Mononuclear cell (primary cell): ENCODE measurements around the gene PMAIP1. TPM values are rescaled to one million over a fixed set of nuclear protein-coding genes. Genes with fewer than 3 reads are reported as not detected.
A peak's percentile ranks its signal among the peaks of the same experiment; 100 is the strongest.
"Not testable (repeated sequence)": the region's sequence is repeated elsewhere in the genome, so short reads cannot be mapped to it uniquely, and the experiment has no call there.

Experiments
- H3K27me3 ChIP-seq: 2 replicates; pipeline ENCODE4 v1.6.0; 2011; ENCODE audit warnings: low read length, control low read depth; ENCODE audit not compliant: insufficient read depth
- H3K4me1 ChIP-seq: 2 replicates; pipeline ENCODE4 v1.5.1; 2011; ENCODE audit warnings: mild to moderate bottlenecking, low read length, control low read depth; ENCODE audit not compliant: insufficient read depth
- H3K4me3 ChIP-seq: 2 replicates; pipeline ENCODE4 v1.5.1; 2011; ENCODE audit warnings: mild to moderate bottlenecking, low read length, moderate library complexity
- H3K9me3 ChIP-seq: 2 replicates; pipeline ENCODE4 v1.5.1; 2011; ENCODE audit warnings: low read depth, mild to moderate bottlenecking, control low read depth, low read length
- total RNA-seq: library from RNA; depleted of rRNA; stranded (reverse); fragments of >200 nt; gene quantifications from one replicate; pipeline ENCODE4 v1.2.3, GENCODE V29; 2012

PMAIP1 gene
- total RNA-seq, 1 donor, result 95.0 TPM

DNA sequence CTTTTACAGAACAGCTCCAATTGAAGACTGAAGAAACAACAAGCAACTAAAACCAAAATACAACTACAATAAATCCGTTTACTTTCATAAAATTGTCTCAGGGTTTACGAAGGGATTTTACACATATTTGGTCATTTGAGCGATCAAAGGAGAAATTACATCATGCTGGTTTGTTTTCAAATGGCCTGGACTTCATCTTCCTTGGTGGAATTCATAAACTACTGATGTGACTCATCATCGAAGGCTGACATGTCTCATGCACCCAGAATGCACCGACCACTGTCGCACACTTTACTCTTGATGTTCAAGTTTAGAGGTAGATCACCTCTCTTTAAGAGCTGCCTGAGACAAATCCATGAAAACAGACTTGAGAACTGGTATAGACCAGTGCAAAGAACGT is 25.6 kb upstream of the PMAIP1 start:
- Histone ChIP-seq H3K27me3 (no peaks in the 10 kb centered on the region), H3K4me3 (no peak overlapping the region), H3K9me3 (no peaks in the 10 kb centered on the region), H3K4me1 (peaks cover 31% of the 10 kb centered on the region)

DNA sequence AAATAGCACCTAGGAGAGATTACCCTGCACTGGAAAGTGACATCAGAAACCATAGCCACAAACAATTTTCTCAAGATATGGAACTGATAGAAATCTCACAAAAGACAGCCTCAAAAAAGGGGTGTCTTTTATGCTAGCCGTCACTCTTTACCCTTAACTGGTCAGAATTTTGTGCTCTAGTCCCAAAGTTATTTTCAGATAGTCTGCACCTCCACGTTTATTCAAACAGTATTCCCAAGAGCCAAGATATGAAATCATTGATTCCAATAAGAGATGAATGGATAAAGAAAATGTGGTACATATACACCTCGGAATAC is 23.5 kb upstream of the PMAIP1 start:
- Histone ChIP-seq H3K4me3 (no peak overlapping the region), H3K4me1 (peaks cover 38% of the 10 kb centered on the region), H3K27me3 (no peaks in the 10 kb centered on the region), H3K9me3 (no peaks in the 10 kb centered on the region)

DNA sequence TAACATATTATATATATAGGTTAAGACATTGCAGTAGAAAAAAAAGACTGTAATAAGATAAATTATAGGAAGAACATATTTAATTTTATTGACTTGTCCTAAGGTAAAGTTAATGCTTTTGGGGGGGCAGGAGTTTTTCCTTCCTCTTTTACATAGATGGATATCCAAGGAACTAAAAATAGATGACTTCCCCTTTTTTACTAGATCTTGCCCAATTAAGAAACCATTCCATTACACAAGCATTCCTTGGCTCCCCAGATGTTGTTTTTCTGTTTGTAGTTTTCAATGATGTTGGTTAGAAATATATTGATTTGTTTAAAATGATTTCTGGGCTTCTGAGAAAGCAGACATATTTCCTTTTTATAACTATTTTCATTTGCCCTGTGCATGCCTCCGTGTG is 22.4 kb upstream of the PMAIP1 start:
- no peak overlapping the region for H3K4me3 ChIP-seq
- no peaks in the 10 kb centered on the region for H3K27me3 ChIP-seq
- H3K9me3 ChIP-seq, result no peaks in the 10 kb centered on the region
- peaks cover 49% of the 10 kb centered on the region for H3K4me1 ChIP-seq

DNA sequence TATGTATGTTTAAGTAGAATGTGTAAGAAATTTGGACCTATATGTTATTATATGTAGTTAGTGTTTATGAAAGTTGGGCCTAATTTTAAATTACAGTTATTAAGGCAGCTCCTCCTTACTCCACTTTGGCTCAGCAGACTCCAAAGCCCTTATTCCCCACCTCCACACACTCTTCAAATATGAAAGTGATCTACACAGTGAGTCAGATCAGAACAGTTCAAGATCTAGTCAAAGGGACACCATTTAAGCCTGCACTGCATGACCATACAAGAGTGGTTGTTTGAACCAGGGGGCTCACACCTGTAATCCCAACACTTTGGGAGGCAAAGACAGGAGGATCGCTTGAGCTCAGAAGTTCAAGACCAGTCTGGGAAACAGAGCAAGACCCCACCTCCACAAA is 21.2 kb upstream of the PMAIP1 start:
- no peaks in the 10 kb centered on the region for H3K9me3 ChIP-seq
- H3K4me3 ChIP-seq, result no peak overlapping the region
- H3K27me3 ChIP-seq, result no peaks in the 10 kb centered on the region
- H3K4me1 ChIP-seq, result peaks cover 62% of the 10 kb centered on the region

DNA sequence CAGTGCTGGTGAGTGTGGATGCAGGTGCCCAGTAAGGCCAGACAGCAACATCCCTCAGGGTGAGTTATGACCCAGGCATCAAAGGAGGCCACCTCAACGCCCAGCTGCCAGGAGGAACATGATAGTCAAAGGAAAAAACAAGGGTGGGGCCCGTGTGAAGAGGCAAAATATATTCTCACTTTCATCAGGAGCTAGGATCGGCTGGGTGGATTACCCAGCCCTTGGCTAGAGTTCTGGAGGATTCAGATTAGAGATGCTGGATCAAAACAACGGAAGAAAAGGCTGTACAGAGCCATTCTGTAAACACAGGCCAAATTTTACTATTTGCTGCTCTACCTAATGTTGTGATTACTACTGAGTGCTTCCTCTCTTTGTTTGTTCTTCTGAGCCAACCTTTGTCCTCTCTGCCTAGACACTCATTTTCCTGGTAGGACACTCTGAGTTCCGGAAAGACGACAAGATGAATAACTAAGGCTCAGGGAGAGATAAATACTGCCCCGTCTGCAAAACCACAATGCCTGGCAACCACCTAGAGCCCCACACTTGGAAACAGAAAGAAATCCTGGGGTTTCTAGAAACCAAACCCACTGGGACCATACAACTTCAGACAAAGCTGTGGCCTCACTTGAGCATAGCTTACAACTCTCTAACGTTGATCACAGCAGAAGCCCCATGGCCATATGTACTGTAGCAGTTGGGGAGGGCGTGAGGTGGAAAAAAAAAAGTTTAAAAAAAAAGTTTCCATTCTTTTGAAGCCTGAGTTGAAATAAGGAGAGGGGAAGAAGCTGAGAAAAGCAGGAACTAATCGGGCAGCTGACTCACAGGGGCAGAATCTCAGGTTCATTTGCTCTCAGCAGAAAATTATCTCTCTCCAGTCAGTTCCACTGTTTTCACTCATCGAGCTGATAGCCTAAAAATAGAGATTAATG is 17.8 kb upstream of the PMAIP1 start:
- Histone ChIP-seq H3K4me3 (no peak overlapping the region), H3K9me3 (no peaks in the 10 kb centered on the region), H3K27me3 (no peaks in the 10 kb centered on the region), H3K4me1 (peaks cover 68% of the 10 kb centered on the region)

DNA sequence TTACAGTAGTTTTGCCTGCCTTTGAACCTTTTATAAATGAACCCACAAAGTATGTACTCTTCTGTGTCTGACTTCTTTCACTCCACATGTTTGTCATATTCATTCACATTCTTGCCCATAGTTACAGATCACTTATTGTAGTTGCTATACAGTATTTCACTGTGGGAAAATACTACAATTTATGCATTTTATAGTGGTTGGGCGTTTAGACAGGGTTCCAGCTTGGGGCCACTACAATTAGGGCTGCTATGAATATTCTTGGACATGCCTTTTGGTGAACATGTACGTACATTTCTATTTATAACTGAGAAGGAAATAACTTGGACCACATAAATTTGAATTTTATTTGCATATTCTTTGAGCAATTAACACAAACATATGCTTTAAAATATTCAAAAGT is 15.4 kb upstream of the PMAIP1 start:
- Histone ChIP-seq H3K4me3 (no peak overlapping the region), H3K27me3 (no peaks in the 10 kb centered on the region), H3K9me3 (no peaks in the 10 kb centered on the region), H3K4me1 (peaks cover 51% of the 10 kb centered on the region)

DNA sequence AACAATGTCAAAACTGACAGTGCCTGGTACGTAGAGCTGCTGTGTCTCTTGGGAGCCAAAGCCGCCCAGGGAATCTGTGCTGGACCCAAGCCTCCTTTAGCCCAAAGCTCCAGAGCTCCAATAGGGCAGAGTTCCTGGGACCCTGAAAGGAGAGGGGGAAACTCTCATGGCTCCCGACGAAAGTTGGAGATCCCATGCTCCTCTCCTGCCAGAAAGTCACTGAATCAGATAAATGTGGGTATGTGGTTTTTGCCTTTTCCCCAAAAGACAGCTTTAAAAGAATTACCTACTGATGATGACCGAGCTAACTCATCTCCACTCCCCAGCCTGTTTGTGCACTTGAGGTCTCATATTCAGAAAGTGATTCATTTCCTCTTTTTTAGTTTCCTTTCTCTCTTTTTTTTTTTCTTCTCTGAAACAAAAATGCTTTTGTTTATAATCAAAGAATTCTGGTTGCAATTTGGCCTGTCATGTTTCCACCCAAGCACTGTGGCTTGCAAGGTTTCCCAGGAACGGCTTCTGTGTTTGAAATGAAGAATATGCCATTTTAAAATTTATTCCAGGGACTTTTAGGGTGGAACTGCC is 14.1 kb upstream of the PMAIP1 start:
- H3K9me3 ChIP-seq, result no peaks in the 10 kb centered on the region
- H3K27me3 ChIP-seq, result no peaks in the 10 kb centered on the region
- peaks cover 50% of the 10 kb centered on the region for H3K4me1 ChIP-seq
- H3K4me3 ChIP-seq, result no peak overlapping the region

DNA sequence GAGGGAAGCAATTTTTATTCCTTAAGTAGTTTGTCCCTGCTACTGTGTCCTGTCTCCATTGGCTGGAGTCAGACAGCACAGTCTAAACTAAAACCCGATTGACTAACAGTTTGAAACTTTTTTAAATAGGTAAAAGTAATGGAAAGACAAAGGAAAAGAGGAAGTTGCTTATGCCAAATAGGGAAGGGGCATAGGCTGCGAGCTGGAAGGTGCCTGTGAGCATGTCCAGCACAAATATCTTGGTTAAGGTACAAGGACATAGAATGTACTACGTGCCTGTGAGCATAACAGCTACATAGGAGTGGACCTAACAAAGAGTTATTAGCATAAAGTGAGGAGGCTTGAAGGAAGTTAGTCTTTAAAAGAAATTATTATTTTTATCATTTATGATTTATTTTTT is 13.4 kb upstream of the PMAIP1 start:
- H3K4me1 ChIP-seq, result peaks cover 43% of the 10 kb centered on the region
- H3K4me3 ChIP-seq, H3K27me3 ChIP-seq, H3K9me3 ChIP-seq: not testable (repeated sequence)

DNA sequence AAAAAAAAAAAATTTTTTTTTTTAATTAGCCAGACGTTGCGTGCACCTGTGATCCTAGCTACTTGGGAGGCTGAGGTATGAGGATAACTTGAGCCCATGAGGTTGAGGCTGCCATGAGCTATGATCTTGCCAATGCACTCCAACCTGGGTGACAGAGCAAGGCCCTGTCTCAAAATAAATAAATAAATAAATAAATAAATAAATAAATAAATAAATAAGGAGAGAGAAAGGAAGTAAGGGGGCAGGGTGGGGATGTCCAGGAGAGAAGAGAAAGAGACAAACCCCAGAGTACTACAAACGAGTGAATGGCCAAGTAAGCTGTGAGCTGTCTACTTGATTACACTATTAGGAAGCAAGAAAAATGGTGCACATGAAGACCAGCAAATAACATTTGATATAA is 7.7 kb upstream of the PMAIP1 start:
- Histone ChIP-seq H3K9me3 (no peaks in the 10 kb centered on the region), H3K27me3 (no peaks in the 10 kb centered on the region), H3K4me1 (no peaks in the 10 kb centered on the region), H3K4me3 (no peak overlapping the region)

DNA sequence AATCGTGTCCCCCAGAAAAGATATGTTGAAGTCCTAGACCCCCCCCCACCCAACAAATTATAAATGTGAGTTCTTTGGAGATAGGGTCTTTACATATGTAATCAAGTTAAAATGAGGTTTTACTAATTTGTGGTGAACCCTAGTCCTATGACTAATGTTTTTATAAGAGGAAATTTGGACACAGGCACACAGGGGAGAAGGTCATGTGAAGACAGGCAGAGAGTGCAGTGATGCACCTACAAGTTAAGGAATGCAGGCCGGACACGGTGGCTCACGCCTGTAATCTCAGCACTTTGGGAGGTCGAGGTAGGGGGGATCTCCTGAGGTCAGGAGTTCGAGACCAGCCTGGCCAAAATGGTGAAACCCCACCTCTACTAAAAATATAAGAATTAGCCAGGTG is 5.8 kb upstream of the PMAIP1 start:
- H3K27me3 ChIP-seq, result no peaks in the 10 kb centered on the region
- H3K4me1 ChIP-seq, result peaks cover 6% of the 10 kb centered on the region
- no peak overlapping the region for H3K4me3 ChIP-seq
- H3K9me3 ChIP-seq, result no peaks in the 10 kb centered on the region

DNA sequence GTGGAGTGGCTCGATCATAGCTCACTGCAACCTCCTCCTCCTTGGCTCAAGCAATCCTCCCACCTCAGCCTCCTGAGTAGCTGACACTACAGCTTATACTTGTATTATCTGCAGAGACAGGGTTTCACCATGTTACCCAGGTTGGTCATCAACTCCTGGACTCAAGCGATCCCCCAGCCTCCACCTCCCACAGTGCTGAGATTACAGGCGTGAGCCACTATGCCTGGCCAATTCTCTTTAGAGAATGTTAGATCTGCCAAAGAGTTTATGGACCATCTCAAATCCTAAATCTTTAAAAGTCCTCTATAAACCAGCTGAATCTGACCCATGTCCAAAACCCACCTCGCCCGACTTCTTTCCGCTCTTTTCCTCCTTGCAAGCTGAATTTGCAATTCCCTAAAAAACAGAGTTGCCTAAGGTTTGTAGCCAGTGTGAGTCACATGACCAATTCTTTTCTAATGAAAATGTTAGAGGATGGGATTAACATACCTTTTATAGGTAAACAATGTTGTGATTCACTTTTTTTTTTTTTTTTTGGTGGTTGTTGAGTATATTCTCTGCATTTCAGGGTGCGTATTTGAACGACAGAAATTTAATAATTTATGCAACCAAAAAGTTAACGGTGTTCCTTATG is 2.4 kb upstream of the PMAIP1 start:
- H3K4me1 ChIP-seq, result peaks cover 23% of the 10 kb centered on the region
- no peaks in the 10 kb centered on the region for H3K27me3 ChIP-seq
- no peak overlapping the region for H3K4me3 ChIP-seq
- H3K9me3 ChIP-seq, result no peaks in the 10 kb centered on the region

DNA sequence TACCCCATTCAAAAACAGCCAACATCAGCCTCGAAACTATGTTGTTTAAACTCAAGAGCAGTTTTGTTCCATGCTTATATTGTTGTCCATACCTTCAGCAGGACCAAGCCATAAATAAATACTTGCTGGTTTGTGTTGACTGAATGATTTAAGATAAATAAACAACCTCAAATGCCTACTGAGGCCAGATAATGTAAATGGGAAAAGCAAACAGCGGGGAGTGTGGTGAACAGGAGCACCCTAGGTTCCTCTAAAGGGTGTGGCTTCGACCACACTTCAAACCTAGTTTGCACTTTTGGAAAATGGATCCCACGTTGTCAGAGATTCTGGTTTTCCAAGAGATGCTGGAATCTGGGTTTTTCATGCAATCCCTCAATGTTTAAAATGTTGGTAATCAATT is 1.7 kb upstream of the PMAIP1 start:
- Histone ChIP-seq H3K4me1 (peaks cover 29% of the 10 kb centered on the region), H3K9me3 (no peaks in the 10 kb centered on the region), H3K27me3 (no peaks in the 10 kb centered on the region), H3K4me3 (no peak overlapping the region)

DNA sequence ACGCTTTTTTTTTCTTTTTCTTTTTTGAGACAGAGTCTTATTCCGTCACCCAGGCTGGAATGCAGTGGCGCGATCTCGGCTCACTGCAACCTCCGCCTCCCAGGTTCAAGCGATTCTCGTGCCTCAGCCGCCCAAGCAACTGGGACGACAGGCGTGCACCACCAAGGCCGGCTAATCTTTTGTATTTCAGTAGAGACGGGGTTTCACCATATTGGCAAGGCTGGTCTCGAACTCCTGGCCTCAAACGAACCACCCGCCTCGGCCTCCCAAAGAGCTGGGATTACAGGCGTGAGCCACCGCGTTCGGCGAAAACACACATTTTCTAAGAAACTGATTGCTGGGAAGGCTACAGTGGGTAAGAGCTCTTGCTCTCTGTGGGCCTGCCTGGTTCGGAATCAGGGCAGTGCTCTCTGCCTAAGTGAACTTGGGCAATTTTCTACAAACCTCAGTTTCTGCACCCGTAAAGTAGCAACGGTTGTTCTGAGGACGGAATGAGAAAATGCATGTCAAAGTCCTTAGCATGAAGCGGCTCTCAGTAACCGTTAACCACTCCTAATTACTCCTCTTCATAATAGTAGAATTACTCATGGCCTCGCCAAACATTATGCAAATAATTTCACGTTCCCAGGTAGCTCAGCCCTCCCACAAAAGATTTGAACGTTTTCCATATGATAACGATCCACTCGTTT is 1.0 kb upstream of the PMAIP1 start:
- no peaks in the 10 kb centered on the region for H3K27me3 ChIP-seq

DNA sequence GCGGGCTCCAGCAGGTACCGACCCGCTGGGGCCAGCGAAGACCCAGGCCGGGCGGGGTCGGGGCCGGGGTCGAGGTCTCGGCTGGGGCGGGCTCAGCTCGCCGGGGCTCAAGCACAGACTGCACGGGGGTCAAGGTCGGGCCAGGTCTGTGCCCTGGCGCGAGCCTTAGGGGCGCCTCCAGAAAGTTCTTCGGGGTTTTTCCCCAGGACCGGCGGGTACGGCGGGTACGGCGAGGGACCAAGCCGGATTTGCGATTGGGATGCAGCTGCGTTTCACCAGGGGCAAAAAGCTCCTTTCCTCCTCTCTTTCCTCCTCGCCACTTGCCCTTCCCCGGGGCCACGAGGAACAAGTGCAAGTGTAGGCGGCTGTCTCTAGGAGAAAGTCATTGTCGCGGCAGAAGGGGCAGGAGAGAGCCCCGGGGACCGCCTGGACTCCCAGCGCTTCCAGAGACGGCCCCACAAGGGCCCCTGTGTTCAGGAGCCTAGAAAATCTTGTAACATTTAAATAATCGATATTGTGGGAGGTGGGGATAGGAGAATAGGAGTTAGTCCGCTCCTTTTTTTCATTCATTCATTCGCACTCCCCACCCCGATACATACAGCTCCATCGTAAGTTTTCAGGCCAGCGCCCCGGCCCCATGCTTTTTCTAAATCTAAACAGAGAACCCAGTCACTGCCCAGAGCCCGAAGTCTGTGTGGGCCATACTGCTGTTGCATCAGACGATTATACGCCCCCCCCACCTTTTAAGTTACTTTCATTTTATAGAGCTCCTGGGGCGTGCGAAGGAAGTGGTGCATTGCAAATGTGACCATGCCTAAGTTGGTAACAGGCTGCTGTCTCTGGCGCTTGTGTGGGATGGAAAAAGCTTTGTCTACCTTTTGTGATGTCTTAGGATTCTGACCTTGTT is 679 bp downstream of the PMAIP1 start:
- H3K27me3 ChIP-seq, result no peaks in the 10 kb centered on the region
- no peaks in the 10 kb centered on the region for H3K9me3 ChIP-seq
- H3K4me3 ChIP-seq, result peak overlapping the region; percentile 91
- H3K4me1 ChIP-seq, result peaks cover 45% of the 10 kb centered on the region

More for the DNA sequence above, 1.0 kb upstream of the PMAIP1 start:
- Histone ChIP-seq H3K9me3 (no peaks in the 10 kb centered on the region), H3K4me3 (peak overlapping the region; percentile 91), H3K4me1 (peaks cover 31% of the 10 kb centered on the region)
